HG03575 (cell line): ENCODE data around the gene SEMA6A.

ENCODE experiments used
- ATAC-seq: cut with Tn5 transposase; IDR thresholded peaks from one replicate; pipeline ENCODE4 v1.9.1; 2021; ENCODE audit not compliant: unreplicated experiment, insufficient number of reproducible peaks, low FRiP score; ENCODE audit errors: extremely low read depth

SEMA6A gene

DNA sequence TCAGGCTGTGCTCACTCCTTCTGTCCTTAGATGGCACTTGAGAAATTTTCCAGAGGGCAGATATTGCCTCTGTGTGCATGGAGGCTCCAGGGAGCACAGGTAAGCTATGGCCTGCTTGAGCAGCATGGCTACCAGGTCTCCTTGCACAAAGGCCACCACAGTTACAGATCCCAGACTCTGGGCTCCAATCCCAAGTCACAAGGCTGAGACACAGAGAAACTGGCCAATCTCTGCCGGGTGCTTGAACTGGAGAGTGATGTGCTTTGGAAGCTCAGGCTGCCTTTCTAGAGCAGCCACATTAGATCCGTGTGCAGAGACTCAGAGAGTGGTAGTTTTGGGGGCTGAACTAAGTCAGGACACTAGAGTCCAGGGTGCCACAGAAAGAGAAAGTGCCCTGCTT lies 145.7 kb downstream of the SEMA6A start:
- no peak for ATAC-seq

DNA sequence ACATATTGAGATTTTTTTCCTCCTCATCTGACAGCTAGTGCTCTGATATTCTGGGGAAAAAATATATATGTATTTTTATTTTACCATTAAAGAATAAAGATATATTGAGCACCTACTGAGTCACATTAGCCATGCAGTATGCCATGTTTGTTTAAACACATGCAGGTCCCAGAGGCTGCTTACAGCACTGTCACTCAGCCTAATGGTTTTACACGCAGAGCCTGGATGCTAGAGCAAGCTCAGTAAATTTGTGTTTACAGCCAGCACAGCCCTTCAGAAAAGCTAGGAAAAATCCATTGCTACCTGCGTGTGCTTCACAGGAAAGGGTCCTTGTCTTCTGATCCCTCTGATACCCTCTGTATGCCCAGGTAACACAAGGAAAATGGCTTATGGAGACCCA lies 146.2 kb downstream of the SEMA6A start:
- no peak for ATAC-seq

DNA sequence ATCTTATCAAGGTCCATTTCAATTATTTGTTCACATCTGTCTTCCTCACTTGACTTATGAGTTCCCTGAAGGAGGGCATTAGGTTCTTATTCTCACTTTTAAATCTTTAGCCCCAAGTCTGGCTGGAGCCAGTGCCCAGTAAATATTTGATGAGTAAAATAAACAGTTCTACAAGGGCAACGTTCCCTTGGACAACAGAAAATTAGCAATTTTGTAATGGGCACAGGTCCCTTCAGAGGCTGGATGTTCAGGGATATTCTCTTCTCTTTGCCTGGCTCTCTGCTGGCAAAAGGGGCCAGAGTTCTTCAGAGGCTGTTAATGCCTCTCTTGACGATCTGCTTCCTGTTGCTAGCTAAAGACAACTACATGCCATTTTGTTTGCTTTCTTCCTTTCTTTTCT lies 149.7 kb downstream of the SEMA6A start:
- ATAC-seq: no peak

DNA sequence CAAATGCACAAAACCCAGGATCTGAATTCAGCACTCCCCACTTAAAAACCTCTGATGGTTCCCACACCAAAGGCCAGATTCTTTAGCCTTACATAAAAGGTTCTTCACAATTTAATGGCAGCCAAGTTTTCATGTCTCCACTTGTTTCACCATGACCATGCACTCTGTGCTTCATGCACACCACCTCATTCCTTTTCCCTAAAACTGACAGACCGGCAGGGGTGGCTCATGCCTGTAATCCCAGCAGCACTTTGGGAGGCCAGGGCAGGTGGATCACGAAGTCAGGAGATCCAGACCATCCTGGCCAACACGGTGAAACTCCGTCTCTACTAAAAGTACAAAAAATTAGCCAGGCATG lies 150.4 kb downstream of the SEMA6A start:
- ATAC-seq: no peak

DNA sequence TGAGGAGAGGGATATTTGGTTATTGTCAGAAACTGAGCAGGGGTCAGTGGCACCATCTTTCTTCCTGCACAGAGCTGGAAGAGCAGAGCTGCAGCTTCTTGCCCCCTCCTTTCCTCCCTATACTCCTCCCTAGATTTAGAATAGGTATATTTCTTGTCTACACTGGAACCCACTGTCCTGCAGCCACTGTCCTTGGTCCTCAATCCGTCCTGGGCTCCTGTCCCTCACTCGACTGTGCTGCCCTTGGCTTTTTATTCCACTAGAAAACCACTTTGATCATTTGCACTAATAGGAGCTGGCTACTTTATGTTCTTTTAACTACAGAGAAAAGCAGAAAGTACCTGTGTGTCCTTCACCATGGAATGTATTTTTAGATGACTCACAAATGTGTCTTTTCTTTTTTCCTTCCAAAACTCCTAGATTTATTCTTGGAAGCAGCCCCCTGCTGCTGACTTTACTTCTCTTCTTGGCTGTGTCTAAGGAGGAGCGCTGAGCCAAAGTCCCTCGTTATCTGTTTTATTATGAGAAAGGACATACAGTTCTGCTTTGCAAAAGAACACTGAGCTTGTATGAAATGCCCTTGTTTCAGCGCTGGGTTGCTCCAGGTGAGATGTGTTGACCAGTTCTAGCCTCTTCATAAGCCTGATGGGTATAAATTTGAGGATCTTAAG lies 150.9 kb downstream of the SEMA6A start:
- ATAC-seq: no peak

DNA sequence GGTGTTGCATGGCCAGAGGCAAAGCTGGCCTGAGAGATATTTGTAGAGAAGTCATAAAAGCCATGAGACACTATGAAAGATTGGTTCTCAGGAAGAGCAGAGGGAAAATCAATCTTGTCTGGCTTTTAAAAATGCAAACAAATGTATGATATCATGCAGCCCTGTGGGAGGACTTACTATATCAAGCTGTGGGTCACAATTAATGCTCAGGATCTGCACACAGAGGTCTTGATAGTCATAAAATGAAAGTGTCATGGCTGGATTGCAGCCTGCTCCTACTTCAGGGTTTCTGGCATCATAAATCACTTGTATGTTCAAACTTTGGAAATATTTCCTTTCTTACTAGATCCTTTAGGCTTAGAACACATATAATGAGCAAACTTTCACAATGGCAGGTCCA lies 151.5 kb downstream of the SEMA6A start:
- ATAC-seq: no peak

DNA sequence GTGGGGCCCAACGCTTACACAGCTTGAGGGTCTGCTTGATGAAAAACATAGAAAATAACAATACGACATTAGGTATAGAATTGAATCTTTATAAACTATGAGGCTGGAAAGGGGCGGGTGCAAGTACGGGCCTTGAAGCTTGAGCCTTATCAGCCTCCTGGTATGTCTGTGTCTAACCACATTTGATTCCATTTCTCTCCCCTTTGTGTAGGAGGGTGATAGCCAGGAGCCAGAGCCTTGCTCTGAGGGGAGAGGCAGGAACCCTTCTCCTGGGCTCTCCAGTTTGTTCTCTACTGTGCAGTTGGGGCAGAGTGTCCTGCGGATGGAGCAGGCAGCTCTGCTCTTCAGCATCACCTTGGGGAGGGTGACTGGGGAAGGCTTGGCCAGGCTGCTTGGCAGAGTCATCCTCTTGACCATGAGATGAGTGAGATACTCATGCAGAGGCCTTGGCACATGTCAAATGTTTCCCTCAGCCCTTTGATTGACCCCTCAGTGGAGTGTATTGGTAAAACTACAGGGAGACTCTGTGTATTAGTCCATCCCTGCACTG lies 153.5 kb downstream of the SEMA6A start:
- no peak for ATAC-seq

DNA sequence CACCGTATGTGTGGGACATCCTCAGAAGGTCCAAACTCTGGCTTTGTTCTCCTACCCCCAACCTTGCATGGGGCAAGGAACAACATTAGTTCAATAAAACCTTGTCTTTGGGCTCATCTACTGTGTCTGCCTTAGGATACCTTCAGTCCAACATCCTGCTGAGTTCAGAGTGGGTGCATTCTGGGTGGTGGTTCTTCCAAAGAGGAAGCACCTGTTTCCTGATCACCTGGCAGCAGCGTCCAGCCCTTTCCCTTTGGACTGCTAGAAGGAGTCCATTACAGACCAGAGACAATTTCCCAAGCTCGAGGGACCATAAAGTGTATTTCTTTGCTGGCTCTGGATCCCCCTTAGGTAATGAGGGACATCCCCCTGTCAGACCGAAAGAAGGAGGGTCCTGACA lies 154.1 kb downstream of the SEMA6A start:
- no peak for ATAC-seq

DNA sequence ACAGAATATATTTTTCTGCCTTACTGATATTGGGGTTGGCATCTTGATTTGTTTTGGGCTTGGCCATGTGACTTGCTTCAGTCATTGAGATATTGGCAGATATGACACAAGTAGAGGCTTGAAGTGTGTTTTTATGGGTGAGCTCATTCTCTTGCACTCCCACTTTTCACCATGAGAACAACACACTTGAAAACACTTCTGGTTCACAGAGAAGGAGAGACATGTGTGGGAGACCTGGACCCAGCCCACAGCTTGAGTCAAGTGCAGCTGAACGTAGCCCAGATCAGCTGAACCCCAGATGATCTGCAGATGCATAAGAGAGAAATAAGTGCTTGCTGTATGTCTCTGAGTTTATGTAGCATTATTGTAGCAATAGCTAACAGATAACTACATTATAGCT lies 155.4 kb downstream of the SEMA6A start:
- ATAC-seq: no peak

DNA sequence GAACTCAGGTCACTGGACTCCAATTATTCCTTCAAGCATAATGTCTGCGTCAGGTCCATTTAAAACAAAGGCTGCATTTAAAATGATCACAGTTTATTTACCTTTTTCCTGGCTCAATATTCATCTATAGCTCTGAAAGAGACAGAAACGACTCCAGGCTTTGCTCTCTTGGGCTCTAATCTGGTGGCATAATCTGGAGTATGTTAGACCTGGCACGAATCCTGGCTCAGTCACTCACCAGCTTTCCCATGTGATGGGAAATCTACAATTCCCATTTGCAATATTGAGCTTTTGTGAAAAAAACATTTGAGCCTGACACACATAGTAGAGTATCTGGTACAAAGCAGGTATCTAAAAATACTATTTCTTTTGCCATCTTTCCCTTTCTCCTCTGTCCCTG lies 155.8 kb downstream of the SEMA6A start:
- no peak for ATAC-seq

DNA sequence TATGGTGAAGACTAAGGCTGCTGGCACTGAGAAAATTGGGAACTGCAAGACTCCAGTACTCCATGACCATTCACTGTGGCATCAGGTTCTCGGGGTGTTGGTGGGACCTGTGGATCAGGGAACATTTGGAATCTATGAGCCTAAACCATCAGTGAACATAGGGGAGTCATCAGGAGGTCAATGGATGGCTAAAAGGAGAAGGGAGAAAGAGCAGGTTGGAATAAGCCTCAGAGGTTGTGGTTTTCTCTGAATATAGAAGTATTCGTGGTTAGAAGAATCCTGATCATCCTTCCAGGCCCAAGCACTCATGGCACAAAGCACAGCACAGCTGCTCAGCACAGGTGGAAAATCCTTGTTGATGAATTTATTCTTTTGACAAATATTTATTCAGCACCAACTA lies 156.6 kb downstream of the SEMA6A start:
- ATAC-seq: no peak

DNA sequence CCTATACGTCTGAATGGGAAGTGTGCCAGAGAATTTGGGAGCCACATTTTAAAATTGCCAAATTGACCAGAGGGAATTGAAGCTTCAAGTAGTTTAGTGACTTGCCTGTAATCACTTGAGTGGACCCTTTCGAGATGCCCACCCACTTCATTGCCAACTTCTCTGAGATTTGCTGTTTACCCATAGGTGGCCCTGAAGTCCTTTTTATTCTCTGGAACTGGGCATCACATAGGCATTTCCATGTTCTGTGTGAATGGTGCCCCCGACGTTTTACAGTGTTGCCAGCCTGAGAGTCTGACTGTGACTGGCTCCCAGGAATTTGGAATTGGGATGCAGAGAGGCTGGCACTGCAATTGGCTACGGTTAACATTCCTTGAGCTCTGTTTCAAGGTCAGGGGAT lies 158.6 kb downstream of the SEMA6A start:
- no peak for ATAC-seq

DNA sequence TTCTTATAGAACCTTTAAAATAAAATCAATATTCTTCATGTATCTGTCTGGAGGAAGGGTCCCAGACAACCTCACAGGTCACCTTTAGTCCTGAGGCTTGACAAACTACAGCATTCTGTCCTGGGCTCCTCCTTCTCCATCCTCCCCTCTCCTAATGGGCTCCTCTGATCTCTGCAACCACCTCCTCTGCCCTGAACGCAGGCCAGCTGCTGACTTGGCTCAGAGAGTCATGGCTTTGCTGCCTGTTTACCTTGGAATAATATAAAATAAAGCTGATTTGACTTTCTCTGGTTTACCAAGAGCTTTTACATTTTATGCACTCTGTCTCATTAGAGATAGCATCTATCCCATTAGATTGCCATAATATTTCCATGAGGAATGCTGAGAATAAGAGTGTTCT lies 159.4 kb downstream of the SEMA6A start:
- no peak for ATAC-seq

DNA sequence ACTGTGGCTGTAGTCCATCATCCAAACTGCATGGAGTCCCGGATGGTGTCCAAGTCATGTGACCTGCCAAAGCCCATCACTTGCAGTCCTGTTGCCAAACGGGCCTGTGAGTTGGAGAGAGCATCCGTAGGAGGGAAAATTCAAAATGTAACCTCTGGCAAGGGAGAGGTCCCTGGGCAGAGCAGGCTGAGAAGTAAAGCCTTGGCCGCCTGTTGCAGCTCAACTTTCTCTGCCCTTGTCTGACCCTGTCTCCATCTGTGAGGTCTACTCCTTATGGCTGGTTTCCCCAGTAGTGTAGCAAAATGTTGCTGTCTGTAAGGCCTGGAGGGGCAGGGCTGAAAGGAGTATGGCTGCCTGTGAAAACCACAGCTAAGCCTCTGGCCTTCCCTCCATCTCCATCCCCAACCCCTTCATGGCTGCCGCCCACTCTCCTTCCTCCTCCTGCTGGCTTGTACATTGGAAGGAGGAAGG lies 163.5 kb downstream of the SEMA6A start:
- ATAC-seq: no peak

DNA sequence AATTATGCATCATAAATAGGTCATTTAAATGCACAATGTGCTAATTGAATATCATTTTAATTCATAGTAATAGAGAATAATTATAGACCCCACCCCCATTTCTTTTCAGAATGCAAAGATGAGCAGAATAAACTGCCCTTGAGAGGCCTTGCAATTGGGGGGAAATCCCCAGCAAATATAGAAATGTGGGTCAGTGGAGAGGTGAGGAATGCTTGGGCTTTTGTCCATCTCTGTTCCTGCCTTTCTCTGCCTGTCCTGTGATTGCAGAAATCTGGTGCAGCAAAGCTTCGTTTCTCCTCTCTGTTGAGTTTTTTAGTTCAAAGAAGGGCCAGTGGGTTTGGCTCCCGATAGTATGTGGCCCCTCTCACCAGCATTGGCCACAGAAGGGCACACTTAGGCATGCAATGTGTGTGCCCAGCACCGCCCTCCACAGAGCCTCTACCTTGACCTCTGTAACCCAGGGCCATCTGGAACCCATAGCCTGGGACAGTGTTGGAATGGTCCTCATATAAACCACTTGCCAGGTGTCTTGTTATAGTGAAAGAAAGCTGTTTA lies 164.2 kb downstream of the SEMA6A start:
- ATAC-seq: no peak

DNA sequence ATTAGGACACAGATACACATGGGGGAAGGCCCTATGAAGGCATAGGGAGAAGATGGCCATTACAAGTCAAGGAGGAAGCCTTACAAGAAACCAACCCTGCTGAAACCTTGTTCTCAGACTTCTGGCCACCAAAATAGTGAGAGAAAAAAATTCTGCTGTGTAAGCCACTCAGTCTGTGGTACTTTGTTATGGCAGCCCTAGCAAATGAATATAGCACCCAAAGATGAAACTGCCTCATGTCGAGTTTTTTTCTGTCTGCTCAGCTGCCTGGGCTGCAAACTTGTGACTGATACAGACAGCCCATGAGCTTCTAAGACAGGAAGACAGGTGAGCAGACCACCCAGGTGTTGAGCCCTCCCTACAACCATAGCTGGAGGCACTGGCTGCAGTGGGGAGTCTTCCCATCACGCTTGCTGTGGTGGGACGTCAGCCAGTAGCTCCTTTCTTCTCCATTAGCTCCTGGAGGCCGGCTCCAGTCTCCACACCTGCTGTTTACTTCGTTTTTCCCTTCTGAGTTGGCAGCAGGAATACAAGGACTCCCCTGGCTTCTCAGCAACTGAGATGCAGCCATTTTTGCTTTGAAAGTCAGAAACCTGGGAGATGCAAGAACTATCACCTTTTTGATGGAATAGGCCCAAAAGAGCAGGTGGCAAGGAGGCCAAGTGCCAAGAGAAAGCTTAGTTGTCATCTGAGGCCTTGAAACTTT lies 164.9 kb downstream of the SEMA6A start:
- ATAC-seq: no peak

DNA sequence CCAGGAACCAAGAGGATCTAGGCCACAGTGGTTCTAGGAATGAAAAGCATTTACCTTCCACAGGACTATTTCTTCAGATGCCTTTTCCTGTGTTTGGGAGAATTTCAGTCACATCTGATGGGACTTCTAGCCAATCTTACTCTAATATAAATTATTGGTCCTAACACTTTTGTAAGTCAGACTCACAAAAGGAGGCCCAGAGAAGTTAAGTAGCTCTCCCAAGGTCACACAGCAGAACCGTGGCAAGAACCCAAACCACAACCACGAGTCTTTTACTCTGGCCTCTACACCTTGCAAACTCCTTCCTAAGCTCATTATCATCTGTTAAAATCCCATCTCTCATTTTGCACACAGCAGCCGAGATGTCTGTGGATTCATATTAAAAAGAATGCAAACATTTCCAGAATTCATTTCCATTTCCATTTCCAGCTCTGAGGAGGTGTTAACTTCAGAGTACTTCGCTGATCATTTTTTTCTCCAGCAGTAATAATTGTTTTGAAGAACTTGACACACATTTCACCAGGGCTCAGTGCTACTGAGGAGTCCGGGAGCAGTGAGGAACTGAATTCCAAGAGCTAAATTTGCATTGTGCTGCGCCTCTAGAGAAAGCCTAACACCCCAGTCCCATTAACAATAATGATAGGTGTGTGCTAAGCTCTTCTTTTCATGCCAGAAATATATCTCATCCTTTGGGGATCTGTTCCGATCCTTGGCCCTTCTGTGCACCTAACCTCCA lies 168.1 kb downstream of the SEMA6A start:
- no peak for ATAC-seq

DNA sequence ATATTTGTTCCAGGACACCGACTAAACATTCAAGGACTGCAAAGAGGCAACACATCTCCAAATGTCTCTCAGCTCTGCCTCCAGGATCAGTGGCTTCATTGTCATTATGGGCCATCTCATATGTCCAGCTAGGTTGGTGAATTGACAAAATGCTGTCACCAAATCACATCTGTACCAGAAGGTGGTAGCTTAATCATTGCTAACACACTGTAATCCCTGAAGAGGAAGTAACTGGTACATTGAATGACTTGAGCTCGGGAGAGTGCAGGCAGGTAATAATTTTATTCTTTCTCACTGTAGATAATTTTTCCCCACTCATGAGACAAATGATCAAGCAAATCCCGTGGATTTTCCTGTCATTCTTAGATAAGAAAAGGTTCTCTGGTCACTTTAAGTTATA lies 169.8 kb downstream of the SEMA6A start:
- no peak for ATAC-seq

DNA sequence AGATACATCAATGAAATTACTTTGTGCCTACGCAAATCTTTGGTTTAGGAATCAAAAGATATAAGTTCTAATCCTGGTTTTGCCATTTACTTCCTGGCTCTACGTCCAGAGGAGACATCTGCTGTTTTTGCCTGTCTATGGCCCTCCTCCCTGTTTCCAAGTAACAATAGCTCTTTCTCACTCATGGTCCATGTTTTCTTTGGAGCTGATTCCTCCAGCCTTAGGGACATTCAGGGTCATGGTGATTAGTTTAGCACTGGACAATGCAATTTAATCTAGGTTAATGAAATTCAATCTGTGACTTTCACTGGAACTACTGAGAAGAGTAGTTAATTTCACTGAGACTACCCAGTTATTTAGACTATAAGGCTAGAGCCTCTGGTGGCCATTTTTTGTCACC lies 170.6 kb downstream of the SEMA6A start:
- no peak for ATAC-seq

DNA sequence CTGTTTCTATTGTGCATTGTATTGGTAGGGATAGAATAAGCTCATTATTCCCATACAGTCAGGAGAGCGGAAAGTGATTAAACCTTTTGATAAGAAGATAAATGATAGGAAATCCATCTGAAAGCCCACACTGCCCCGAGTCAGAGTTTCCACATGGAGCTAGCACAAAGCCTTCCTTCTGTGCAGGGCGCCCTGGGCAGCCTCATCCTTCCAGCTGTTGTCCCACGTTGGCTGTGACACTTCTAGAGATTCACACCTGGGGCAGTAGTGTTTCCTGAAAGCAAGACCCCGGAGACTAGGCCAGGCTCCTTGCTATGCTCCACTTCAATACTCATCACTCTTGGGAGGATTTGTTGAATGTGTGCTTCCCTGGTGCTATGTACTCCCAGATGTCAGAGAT lies 172.4 kb downstream of the SEMA6A start:
- no peak for ATAC-seq
